Hippocampal formation (tissue), 2 donors: ENCODE measurements around the gene WDHD1.
"Not testable (repeated sequence)": the region's sequence is repeated elsewhere in the genome, so short reads cannot be mapped to it uniquely, and the experiment has no call there.

Source experiments
- DNase-seq, 2 donors: peaks; one replicate each; lab custom pipeline; 2025; lab: John Stamatoyannopoulos, UW

Gene WDHD1

GRCh38 chr14:54952803-54953202 lies 74.1 kb downstream of the WDHD1 start:
- DNase-seq = not testable (repeated sequence)

- DNase-seq = no peak
These were observed 79.7 kb downstream of the WDHD1 start for GRCh38 chr14:54947230-54947629.

GRCh38 chr14:54946500-54946899 lies 80.4 kb downstream of the WDHD1 start:
- no peak for DNase-seq

- no peak for DNase-seq
These were observed 82.0 kb downstream of the WDHD1 start for GRCh38 chr14:54944737-54945391.

- no peak for DNase-seq
These were observed 84.0 kb downstream of the WDHD1 start for GRCh38 chr14:54942913-54943312.

GRCh38 chr14:54936816-54937215 lies 90.1 kb downstream of the WDHD1 start:
- DNase-seq = no peak

GRCh38 chr14:54935958-54936357 lies 90.9 kb downstream of the WDHD1 start:
- DNase-seq = no peak

- no peak for DNase-seq
These were observed 91.8 kb downstream of the WDHD1 start for GRCh38 chr14:54935100-54935499.

- DNase-seq = no peak
These were observed 93.9 kb downstream of the WDHD1 start for GRCh38 chr14:54933006-54933405.

- DNase-seq = no peak
These were observed 95.1 kb downstream of the WDHD1 start for GRCh38 chr14:54931598-54932340.

GRCh38 chr14:54931101-54931500 lies 95.8 kb downstream of the WDHD1 start:
- DNase-seq = no peak

GRCh38 chr14:54929556-54929955 lies 97.3 kb downstream of the WDHD1 start:
- DNase-seq = no peak

GRCh38 chr14:54928216-54928615 lies 98.7 kb downstream of the WDHD1 start:
- no peak for DNase-seq

GRCh38 chr14:54927551-54927950 lies 99.3 kb downstream of the WDHD1 start:
- no peak for DNase-seq

- DNase-seq = not testable (repeated sequence)
These were observed 100.3 kb downstream of the WDHD1 start for GRCh38 chr14:54926570-54926969.

- DNase-seq = no peak
These were observed 104.3 kb downstream of the WDHD1 start for GRCh38 chr14:54922598-54922997.

- DNase-seq = no peak
These were observed 106.8 kb downstream of the WDHD1 start for GRCh38 chr14:54920052-54920451.

GRCh38 chr14:54919330-54919729 lies 107.6 kb downstream of the WDHD1 start:
- DNase-seq = no peak

GRCh38 chr14:54918427-54918826 lies 108.5 kb downstream of the WDHD1 start:
- no peak for DNase-seq

- DNase-seq = no peak
These were observed 110.8 kb downstream of the WDHD1 start for GRCh38 chr14:54916101-54916500.

- DNase-seq = no peak
These were observed 116.9 kb downstream of the WDHD1 start for GRCh38 chr14:54909817-54910558.

GRCh38 chr14:54908973-54909372 lies 117.9 kb downstream of the WDHD1 start:
- DNase-seq = not testable (repeated sequence)

- DNase-seq = no peak
These were observed 118.7 kb downstream of the WDHD1 start for GRCh38 chr14:54908190-54908589.
